GM13977 (cell line): Measurements from ENCODE around the gene EHD3.

Source experiments
- DNase-seq: peaks from one replicate; pipeline ENCODE4 v3.0.0; 2012; ENCODE audit warnings: low spot score
- CTCF ChIP-seq: IDR thresholded peaks from 2 replicates; pipeline ENCODE4 v1.5.1; 2012; ENCODE audit warnings: mild to moderate bottlenecking, control low read depth; ENCODE audit not compliant: insufficient read depth; ENCODE audit errors: extremely low read depth, missing control alignments
- in situ Hi-C: fragments of 300-500 bp; cut with MboI; formaldehyde crosslinking; loops from one replicate; pipeline ENCODE4 v1.12.0; 2022; ENCODE audit warnings: low sequenced_read_pairs, low pct_unique_long_range_greater_than_20kb, mixed read lengths, inconsistent platforms; ENCODE audit not compliant: unreplicated experiment

Gene EHD3

GRCh38 chr2:31287654-31288053, 53.7 kb downstream of the EHD3 start:
- in situ Hi-C loops: no loop called here
- TF ChIP-seq CTCF: no peak
- no peak for DNase-seq

GRCh38 chr2:31294196-31294595, 60.2 kb downstream of the EHD3 start:
- no peak for TF ChIP-seq CTCF
- in situ Hi-C loops: no loop called here
- no peak for DNase-seq

- no peak for TF ChIP-seq CTCF
- in situ Hi-C loops: no loop called here
- no peak for DNase-seq
Measured at GRCh38 chr2:31296641-31297287, 62.8 kb downstream of the EHD3 start.

- in situ Hi-C loops: no loop called here
- no peak for TF ChIP-seq CTCF
- DNase-seq: peak; percentile 18
Measured at GRCh38 chr2:31297751-31298150, 63.8 kb downstream of the EHD3 start.

- TF ChIP-seq CTCF: no peak
- in situ Hi-C loops: no loop called here
- DNase-seq: no peak
Measured at GRCh38 chr2:31299547-31299946, 65.6 kb downstream of the EHD3 start.

GRCh38 chr2:31300309-31300708, 66.4 kb downstream of the EHD3 start:
- no peak for DNase-seq
- no peak for TF ChIP-seq CTCF
- in situ Hi-C loops: no loop called here

- DNase-seq: no peak
- no peak for TF ChIP-seq CTCF
- in situ Hi-C loops: no loop called here
Measured at GRCh38 chr2:31302940-31303563, 69.1 kb downstream of the EHD3 start.
